HL-60 (cell line): ENCODE data around the gene GALNT15.

Experiments used
- DNase-seq, 2 experiments: peaks; one replicate each; pipeline ENCODE4 v3.0.0-alpha.2; 2010 to 2020; ENCODE audit warnings: low read depth in 1 of 2, low spot score in 1 of 2
- H3K27ac ChIP-seq: fragments of 250-450 bp; sonication (Bioruptor Pico); replicated peaks from 2 replicates; pipeline ENCODE4 v1.5.1; 2020; ENCODE audit warnings: mild to moderate bottlenecking, moderate library complexity
- H3K27me3 ChIP-seq: fragments of 250-450 bp; sonication (Bioruptor Pico); 2 replicates; pipeline ENCODE4 v1.5.1; 2021; ENCODE audit warnings: mild to moderate bottlenecking, moderate library complexity; ENCODE audit not compliant: insufficient read depth, poor library complexity, severe bottlenecking
- H3K4me3 ChIP-seq: replicated peaks from 2 replicates; pipeline ENCODE4 v1.5.1; 2011; ENCODE audit warnings: mild to moderate bottlenecking, control low read depth, low read length; ENCODE audit not compliant: insufficient read depth
- CTCF ChIP-seq: IDR thresholded peaks from one replicate; pipeline ENCODE4 v1.5.1; 2011; ENCODE audit warnings: low read length, control low read depth, inconsistent platforms; ENCODE audit not compliant: insufficient read depth
- GABPA ChIP-seq: IDR thresholded peaks from 2 replicates; pipeline ENCODE4 v1.6.1; 2012; ENCODE audit warnings: low read depth
- POLR2AphosphoS5 ChIP-seq: IDR thresholded peaks from 2 replicates; pipeline ENCODE4 v1.6.1; 2012; ENCODE audit warnings: low read depth
- SPI1 ChIP-seq: IDR thresholded peaks from 2 replicates; pipeline ENCODE4 v1.6.1; 2012; ENCODE audit warnings: low read depth, mild to moderate bottlenecking, borderline replicate concordance
- TF ChIP-seq, protein P1 (sequence below): IDR thresholded peaks from 2 replicates; pipeline ENCODE4 v1.6.1; 2012; ENCODE audit warnings: low read depth; ENCODE audit not compliant: insufficient replicate concordance

The GALNT15 gene

DNA sequence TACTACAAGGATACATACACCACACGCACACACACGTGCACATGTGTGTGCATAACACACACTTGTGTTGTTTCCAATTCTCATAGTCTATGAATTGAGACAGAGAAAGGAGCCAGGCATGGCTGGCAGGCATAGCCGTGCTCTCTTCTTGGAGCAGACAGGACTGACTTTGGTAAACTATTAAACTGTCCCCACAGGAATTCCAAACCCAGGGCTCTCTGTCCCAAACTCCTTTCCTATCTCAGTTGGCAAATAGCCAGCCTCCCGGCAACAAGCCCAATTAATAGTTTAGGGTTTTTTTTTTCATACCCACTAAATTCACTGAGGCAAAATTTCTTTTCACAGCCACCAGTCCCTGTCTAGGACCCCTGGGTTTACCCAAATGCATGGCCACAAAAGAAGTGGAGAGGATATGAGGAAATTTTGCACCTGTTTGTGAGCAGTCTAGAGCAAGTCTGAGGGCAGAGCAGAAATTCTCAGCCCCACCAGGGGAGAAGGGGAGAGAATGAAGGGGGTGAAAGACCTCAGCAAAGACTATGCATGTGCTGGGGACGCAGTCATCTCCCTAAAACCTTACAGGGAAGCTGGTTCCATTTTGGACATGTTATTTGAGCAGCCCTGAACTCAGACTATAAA, 17.8 kb downstream of the GALNT15 start:
- H3K4me3 ChIP-seq: no peak overlapping the region
- TF ChIP-seq GABPA: no peak
- no peak for TF ChIP-seq SPI1
- no peak for TF ChIP-seq POLR2AphosphoS5
- TF ChIP-seq, protein P1, sequence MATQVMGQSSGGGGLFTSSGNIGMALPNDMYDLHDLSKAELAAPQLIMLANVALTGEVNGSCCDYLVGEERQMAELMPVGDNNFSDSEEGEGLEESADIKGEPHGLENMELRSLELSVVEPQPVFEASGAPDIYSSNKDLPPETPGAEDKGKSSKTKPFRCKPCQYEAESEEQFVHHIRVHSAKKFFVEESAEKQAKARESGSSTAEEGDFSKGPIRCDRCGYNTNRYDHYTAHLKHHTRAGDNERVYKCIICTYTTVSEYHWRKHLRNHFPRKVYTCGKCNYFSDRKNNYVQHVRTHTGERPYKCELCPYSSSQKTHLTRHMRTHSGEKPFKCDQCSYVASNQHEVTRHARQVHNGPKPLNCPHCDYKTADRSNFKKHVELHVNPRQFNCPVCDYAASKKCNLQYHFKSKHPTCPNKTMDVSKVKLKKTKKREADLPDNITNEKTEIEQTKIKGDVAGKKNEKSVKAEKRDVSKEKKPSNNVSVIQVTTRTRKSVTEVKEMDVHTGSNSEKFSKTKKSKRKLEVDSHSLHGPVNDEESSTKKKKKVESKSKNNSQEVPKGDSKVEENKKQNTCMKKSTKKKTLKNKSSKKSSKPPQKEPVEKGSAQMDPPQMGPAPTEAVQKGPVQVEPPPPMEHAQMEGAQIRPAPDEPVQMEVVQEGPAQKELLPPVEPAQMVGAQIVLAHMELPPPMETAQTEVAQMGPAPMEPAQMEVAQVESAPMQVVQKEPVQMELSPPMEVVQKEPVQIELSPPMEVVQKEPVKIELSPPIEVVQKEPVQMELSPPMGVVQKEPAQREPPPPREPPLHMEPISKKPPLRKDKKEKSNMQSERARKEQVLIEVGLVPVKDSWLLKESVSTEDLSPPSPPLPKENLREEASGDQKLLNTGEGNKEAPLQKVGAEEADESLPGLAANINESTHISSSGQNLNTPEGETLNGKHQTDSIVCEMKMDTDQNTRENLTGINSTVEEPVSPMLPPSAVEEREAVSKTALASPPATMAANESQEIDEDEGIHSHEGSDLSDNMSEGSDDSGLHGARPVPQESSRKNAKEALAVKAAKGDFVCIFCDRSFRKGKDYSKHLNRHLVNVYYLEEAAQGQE: no peak
- no peak for TF ChIP-seq CTCF

GRCh38 chr3:16198427-16198826, 23.9 kb downstream of the GALNT15 start:
- Histone ChIP-seq H3K27ac (no peak overlapping the region), H3K4me3 (no peak overlapping the region), H3K27me3 (no peaks in the 10 kb centered on the region)
- no peak for DNase-seq
- TF ChIP-seq GABPA: no peak
- TF ChIP-seq, protein P1: no peak
- no peak for TF ChIP-seq SPI1
- TF ChIP-seq CTCF: no peak
- no peak for TF ChIP-seq POLR2AphosphoS5

More for the DNA sequence above, 17.8 kb downstream of the GALNT15 start:
- Histone ChIP-seq H3K27me3 (no peaks in the 10 kb centered on the region), H3K27ac (no peak overlapping the region)
- DNase-seq: no peak

DNA sequence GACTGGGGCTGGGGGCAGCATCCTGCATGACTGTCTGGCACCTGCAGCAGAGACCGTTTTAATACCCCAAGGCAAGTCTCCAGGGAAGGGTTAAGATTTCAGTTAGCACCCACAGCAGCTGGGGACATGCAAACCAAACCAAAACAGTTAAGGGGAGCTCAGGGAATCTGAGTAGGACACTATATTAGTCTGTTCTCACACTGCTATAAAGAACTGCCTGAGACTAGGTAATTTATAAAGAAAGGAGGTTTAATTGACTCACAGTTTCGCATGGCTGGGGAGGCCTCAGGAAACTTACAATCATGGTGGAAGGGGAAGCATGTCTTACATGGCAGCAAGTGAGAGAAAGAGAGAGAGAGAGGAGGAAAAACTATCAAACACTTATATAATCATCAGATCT, 25.3 kb downstream of the GALNT15 start:
- Histone ChIP-seq H3K27me3 (no peaks in the 10 kb centered on the region), H3K27ac (no peak overlapping the region), H3K4me3 (no peak overlapping the region)
- no peak for TF ChIP-seq POLR2AphosphoS5
- no peak for TF ChIP-seq CTCF
- TF ChIP-seq, protein P1: no peak
- TF ChIP-seq SPI1: no peak
- TF ChIP-seq GABPA: no peak
- DNase-seq: no peak
